Vagina (tissue), 2 donors: ENCODE measurements around the gene SDHAF1.

Experiments used
- CTCF ChIP-seq, 3 experiments: fragments of 450-650 bp in 2 of 3; fragments of 200-600 bp in 1 of 3; sonication (generic) in 1 of 3; IDR thresholded peaks; one replicate each; pipeline ENCODE4 v1.5.1; 2017 to 2019; ENCODE audit warnings: antibody characterized with exemption in 3 of 3, mild to moderate bottlenecking in 2 of 3, moderate library complexity in 2 of 3
- POLR2A ChIP-seq, 2 donors: fragments of 450-650 bp; IDR thresholded peaks; one replicate each; pipeline ENCODE4 v1.6.1; 2017; ENCODE audit warnings: antibody characterized with exemption in 2 of 2, mild to moderate bottlenecking in 2 of 2, moderate library complexity in 2 of 2
- POLR2AphosphoS5 ChIP-seq, 2 donors: sonication (generic); formaldehyde crosslinking; IDR thresholded peaks; one replicate each; pipeline ENCODE4 v1.9.0; 2017; ENCODE audit warnings: antibody characterized with exemption in 2 of 2, mild to moderate bottlenecking in 2 of 2, low read depth in 1 of 2; ENCODE audit not compliant: insufficient read depth in 1 of 2

- TF ChIP-seq POLR2A (IDR thresholded peaks at IDR 0.05) (no peak), CTCF (IDR thresholded peaks at IDR 0.05) (no peak), POLR2AphosphoS5 (IDR thresholded peaks at IDR 0.05; ENCODE audit: insufficient read depth in 1 of 2, low read depth in 1 of 2) (no peak)
Observed at GRCh38 chr19:36026091-36026876, 31.3 kb downstream of the SDHAF1 start.
